Activated CD4-positive, alpha-beta T cell treated with anti-CD3 and anti-CD28 coated beads, Interleukin-2, Interleukin-4, amounts not matched to agents 100 ng/mL and 50 ng/mL, durations not matched to agents 16 hours and 8 hours (primary cell): ENCODE measurements around the gene TRIM2.
"Not testable (repeated sequence)": the region's sequence is repeated elsewhere in the genome, so short reads cannot be mapped to it uniquely, and the experiment has no call there.

ENCODE experiments used
- DNase-seq: peaks from one replicate; pipeline ENCODE4 v3.0.0-alpha.2; 2020; ENCODE audit warnings: low spot score

The TRIM2 gene

DNA sequence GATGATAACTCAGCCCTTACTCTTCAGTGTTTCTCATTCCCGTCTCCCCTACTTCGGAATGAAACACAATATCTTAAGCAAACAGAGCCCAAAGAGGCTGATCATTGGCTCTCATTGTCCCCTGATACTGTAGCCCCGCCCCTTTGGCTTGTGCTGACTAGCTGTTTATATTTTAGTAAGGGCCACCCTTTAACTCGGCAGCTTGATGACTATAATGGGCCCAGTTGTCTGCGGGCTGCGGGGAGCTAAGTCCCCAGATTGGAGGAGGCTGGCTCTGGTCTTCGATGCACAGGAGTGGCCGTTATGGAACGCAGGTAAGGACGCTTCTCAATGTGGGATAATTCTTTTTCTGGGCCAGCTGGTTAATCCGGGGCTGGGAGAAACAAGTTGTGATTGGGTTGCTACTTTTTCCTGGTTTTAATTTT lies at the start of gene TRIM2:
Gene TRIM2 (plus strand): TSS at position 197 of the 425 bp plus-strand sequence. CDS start 88 bp downstream, at position 285.
- no peak for DNase-seq

GRCh38 chr4:153155686-153156085 lies 48.6 kb upstream of the TRIM2 start:
- DNase-seq: no peak

DNA sequence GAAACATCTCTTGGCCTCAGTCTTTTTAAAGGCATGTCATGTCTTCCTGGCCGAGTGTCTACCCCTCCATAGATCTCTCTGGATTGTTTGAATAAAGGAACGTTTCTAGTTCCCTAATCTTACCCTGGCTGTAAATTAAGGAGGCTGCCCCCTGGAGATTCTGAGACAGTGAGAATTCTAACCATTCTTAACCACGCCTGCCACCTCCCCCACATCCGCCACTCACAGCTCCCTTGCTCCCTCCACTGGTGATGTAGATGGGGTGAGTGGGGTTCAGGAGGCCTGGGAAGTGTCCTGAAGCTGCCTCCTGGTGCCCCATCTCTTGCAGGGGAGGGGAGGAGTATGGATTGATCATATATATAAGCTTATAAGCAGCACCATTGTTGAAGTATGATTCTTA lies 48.0 kb upstream of the TRIM2 start:
- DNase-seq: peak; percentile 30

GRCh38 chr4:153156721-153157120 lies 47.5 kb upstream of the TRIM2 start:
- no peak for DNase-seq

DNA sequence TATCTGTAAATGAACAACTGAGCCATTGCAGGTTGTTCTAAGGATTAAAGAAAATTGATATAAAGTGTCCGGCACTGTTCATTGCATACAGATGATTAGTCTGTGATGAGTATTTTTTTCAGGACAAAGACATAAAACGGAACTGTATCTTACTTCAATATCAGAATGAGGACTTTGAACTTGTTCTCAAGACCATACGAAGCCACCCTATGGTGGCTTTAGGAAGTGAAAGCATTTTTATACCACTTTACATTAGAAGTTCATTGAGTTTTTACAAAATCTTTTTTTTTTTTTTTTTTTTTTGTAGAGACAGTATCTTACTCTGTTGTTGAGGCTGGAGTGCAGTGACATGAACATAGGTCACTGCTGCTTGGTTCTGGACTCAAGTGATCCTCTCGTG lies 45.2 kb upstream of the TRIM2 start:
- DNase-seq: no peak

DNA sequence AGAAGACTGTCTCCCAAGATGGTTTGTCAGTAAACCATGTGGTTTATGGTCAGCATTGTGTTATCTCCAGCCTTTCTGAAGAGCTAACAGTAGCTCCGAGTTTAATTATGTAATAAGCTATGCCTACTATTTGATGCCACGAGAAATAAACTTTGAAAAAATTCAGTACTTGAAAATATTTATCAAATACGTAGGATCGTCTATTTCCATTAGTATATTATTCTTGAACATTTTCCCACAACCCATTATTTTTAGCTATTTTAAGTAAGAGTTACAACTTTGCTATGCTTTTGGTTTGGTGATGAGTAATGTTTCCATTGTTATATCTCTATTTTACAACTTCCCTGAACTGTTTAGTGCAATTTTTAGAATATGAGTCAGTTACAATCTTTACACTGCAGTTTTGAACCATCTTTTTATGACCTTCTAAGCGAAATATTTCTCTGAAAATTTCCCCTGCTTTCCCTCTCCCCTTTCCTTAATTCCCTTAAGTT lies 44.5 kb upstream of the TRIM2 start:
- DNase-seq: peak; percentile 43

GRCh38 chr4:153160821-153161220 lies 43.4 kb upstream of the TRIM2 start:
- no peak for DNase-seq

DNA sequence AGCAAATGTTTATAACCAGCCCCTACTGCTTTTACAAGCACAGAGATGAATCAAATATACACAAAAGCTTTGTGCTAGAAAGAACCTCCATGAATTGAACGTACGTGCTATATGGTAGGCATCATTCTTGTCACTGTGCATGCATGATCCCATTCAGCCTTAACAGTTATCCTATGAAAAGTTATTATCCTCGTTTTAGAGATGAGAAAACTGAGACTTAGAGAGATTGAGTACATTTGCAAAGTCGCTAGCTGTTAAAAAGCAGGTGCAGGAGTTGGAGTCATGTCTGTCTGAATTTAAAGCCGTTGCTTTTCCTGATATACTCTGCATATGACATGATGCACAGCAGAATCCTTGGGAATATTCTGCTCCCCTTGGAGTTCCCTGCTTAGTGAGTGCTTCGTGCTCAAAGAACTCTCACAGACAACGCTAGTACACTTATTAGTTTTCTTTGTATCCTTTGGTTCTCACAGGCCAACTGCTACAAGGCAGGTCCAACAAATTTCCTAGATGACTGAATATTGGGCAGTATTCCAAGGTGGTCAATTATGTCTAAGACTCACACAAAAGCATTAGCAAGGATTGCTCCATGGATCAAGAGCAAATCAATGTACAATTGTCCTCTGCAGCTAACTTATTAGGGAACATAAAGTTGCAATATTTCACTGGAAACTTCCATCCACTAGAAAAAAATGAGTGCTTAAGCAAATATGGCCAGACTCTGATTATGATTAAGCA lies 42.8 kb upstream of the TRIM2 start:
- no peak for DNase-seq

- DNase-seq: not testable (repeated sequence)
Measured at GRCh38 chr4:153165236-153165635, 39.0 kb upstream of the TRIM2 start.

DNA sequence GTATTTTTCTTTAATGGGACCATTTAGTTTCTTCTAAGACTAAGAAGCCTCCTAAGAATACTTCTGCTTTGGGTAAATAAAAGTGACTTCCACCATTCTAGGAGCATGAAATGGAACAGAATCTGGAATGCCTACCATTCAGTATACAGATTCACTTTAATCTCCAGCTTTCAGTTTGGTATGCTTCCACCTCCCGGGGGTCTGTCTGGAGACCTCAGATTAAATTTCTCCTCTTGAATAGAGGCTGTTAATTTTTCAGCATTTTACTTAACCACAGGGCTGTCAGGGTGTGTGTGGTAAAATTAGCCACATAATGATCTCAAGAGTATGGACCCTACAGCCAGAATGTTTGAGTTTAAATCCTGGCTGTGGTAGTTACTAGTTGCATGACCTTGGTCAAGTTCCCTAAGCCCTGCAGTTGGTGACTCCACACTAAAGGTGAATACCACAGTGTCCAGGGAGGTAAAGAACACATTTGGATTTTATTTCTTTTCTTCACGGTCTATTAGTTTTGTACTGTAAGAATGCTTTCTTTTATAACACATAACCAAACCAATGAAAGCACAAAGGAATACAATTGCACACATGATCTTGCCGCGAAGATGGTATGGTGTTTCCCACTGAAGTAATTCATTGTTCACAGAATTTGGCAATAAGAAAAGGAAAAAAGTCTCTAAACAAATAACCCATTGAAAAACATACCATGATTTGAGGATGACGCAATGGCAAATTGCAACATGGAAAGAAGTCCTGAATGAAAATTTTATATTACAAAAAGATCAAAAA lies 37.3 kb upstream of the TRIM2 start:
- DNase-seq: no peak

DNA sequence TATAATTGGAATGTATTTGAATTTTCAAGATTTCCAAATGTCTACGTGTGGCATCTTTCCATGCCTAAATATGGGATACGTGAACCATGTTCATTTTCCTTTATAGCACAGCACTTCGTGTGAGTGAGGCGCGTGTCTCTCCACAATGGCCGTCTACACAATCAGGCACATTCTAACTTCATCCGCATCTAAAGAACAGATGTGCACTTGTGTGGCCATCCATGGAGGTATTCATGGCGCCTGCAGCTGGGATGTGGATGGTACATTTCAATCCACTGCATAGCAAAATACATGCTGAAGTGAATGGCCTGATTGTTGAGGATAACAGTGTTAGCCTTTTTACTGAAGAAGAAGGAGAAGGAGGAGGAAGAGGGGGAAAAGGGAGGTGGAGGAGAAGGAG lies 34.5 kb upstream of the TRIM2 start:
- DNase-seq: no peak

DNA sequence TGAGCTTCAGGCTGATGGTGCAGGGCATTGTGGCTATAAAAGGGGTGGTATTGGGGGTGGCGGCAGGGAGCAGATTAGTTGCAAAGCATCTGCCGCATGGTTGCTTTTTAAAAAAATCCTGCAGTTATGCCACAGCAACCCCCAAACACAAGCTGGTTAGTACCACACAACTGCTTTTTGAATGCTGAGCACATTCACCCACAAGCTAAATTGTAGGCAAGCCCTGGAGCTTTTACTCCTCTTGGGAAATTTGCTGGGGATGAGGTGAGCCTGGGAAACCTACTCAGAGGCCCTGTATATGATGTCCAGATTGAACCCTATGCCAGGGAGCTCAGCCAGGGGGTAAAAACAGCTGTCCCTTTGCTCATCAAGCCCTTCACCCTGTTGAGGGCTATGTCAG lies 33.8 kb upstream of the TRIM2 start:
- no peak for DNase-seq

DNA sequence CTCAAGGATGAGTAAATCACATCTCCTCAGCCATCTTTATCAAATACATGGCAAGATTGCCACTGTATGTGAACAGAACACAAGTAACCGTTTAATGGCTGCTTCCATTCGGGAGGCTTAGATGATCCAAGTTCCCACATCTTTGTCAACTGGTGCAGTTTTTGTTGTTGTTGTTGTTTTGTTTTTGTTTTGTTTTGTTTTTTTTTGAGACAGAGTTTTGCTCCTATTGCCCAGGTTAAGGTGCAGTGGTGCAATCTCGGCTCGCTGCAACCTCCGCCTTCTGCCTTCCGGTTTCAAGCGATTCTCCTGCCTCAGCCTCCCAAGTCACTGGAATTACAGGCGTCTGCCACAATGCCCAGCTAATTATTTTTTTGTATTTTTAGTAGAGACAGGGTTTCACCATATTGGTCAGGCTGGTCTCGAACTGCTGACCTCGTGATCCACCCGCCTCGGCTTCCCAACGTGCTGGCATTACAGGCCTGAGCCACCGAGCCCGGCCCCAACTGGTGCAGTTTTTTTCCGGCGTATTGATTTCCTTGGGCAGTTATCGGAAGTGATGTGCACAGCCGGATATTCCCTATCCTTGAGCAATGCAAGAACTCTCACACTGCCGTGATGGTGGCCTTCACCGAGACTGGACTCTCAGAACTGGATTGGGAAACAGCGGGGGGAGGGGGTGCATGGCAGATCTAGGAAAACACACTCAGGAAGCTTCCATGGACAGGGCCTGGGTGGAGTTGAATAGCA lies 29.2 kb upstream of the TRIM2 start:
- DNase-seq: no peak

DNA sequence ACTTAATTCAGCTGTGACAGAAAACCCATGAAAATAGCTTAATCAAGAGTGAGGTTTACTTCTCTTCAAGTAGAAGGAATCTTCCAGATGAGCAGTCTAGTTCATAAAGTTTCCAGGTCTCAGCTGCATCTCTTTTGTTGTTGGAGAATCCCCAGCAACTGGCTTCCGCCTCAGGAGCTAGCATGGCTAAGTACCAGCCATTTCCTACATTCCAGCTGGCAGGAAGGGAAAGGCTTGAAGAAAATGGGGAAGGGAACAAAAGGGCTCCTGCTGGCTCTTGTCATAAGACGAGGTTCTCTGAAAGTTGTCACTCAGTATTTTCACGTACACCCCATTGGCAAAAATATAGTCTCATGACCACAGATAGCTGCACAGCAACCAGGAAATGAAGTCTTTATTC lies 27.3 kb upstream of the TRIM2 start:
- no peak for DNase-seq

GRCh38 chr4:153177841-153178240 lies 26.4 kb upstream of the TRIM2 start:
- no peak for DNase-seq

DNA sequence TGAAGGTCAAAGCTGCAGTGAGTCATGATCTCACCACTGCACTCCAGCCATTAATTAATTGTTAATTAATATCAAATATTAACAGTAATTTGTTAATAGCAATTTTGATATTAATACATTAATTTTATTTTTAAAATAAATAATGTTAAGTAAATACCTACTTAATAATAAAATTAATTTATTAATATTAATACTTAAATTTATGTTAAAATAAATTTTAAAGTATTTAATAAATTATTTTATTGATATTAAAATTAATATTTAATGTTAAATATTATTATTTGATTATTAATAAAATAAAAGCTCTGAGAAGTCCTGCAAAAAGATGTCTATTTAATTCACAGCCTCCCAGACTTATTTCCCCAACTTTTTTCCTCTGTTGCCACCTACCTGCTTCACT lies 25.1 kb upstream of the TRIM2 start:
- no peak for DNase-seq

- no peak for DNase-seq
Measured at GRCh38 chr4:153181293-153181692, 22.9 kb upstream of the TRIM2 start.

DNA sequence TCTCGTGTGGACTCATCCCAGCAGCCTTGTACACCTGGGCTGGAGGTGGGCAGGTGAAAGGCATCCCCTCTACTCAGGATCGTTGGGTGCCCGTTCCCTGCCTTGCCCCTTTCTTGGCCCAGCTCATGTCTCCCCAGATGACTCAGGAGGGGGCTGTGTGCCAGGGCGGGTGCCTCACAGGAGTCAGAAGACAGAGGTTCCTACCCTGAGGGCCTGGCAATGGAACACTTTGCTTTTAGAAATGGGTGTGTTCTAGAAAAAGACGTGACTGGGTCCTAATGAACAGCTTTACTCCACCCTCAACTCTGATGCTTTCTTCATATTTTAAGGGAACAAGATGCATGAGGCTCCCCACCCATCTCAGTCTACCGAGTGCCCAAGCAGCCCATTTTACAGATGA lies 22.5 kb upstream of the TRIM2 start:
- no peak for DNase-seq

- DNase-seq: no peak
Measured at GRCh38 chr4:153183146-153183545, 21.1 kb upstream of the TRIM2 start.

DNA sequence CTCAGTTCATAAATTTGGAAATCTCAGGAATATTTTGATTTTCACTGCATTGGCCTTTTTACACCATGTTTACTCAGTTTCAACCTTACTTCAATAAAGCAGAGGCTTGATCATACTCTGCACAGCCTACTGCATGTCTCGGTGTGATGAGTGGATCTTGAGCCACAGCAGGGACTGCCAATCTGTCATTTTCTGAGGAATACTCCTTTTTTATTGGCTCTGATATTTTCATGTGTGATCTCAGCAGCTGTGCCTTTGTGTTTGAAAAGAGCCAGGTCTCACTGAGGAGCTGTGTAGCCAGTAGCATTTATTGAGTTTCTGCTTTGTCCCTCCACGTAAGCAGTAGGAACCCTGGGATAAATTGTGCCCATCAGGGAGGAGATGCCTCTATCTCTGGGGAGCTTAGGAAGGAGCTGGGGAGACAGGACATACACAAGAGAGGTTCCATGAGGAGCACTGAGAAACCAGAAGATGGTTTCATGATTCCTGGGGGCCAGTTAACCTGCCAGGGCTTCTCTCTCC lies 18.9 kb upstream of the TRIM2 start:
- no peak for DNase-seq

- DNase-seq: no peak
Measured at GRCh38 chr4:153186046-153186728, 18.1 kb upstream of the TRIM2 start.
